Measurements from ENCODE around the gene SATB2.

SATB2 gene

DNA sequence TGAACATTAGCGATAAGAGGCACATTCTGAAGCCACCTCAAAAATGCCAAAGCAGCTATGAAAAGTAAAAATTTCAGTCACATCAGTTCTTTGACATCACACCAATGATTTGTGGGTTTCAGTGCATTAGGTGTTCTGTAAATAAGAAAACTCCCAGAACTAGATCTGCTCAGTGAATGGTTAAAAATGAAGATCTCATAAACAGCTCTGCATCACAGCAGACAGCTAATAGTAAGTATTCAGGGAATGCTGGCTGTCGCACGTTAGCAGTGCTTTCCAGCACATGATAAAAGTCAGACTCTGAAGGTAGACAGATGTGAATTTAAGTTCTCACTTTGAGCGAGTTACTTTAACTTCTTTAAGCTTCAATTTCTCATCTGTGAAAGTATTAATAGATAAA lies 154.9 kb downstream of the SATB2 start:
- H3K27ac ChIP-seq: no peak overlapping the region
- no peak for TF ChIP-seq ZFX (IDR thresholded peaks at IDR 0.05; ENCODE audit: borderline replicate concordance)
- TF ChIP-seq, protein P1, sequence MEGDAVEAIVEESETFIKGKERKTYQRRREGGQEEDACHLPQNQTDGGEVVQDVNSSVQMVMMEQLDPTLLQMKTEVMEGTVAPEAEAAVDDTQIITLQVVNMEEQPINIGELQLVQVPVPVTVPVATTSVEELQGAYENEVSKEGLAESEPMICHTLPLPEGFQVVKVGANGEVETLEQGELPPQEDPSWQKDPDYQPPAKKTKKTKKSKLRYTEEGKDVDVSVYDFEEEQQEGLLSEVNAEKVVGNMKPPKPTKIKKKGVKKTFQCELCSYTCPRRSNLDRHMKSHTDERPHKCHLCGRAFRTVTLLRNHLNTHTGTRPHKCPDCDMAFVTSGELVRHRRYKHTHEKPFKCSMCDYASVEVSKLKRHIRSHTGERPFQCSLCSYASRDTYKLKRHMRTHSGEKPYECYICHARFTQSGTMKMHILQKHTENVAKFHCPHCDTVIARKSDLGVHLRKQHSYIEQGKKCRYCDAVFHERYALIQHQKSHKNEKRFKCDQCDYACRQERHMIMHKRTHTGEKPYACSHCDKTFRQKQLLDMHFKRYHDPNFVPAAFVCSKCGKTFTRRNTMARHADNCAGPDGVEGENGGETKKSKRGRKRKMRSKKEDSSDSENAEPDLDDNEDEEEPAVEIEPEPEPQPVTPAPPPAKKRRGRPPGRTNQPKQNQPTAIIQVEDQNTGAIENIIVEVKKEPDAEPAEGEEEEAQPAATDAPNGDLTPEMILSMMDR (IDR thresholded peaks at IDR 0.05): no peak

DNA sequence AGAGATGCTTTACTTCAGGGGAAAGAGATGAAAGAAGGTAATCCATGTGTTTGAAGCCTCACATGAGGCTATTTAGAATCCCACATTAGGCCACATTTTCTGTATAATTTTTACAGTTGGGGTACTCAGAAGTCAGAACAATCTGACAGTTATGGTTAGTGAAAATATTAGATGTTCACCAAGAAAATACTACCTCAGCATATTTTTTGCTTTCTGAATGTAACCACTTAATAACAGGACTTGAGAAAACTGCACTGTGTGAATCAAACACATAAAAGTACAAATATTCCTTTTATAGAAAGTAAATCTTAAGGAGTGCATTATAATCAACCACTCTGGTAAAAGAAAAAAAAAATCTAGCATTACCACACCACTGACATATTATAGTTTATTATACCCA lies 169.3 kb downstream of the SATB2 start:
- TF ChIP-seq ZFX (IDR thresholded peaks at IDR 0.05; ENCODE audit: borderline replicate concordance): no peak
- TF ChIP-seq, protein P1 (IDR thresholded peaks at IDR 0.05): no peak
- H3K27ac ChIP-seq: no peak overlapping the region

GRCh38 chr2:199282309-199282708 lies 175.4 kb downstream of the SATB2 start:
- TF ChIP-seq ZFX (IDR thresholded peaks at IDR 0.05; ENCODE audit: borderline replicate concordance): no peak
- TF ChIP-seq, protein P1 (IDR thresholded peaks at IDR 0.05): no peak
- H3K27ac ChIP-seq: no peak overlapping the region

DNA sequence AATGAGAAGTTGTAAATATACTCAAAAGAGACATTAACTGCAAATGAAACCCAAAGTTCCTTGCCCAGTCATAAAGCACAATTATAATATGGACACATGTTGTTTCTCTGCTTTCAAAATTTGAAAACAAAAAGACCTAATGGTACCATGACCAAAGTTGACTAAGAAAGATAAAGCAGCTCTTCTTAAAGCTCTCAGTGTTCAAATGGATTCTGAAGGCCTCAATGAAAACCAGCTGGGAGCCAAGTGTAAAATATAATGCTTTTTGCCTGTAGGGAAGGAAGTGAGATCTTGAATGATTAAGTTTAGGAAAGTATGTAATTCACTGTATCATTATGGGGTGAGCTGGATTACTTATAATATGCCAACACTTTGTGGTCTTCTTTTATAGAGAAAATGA lies 178.6 kb downstream of the SATB2 start:
- TF ChIP-seq ZFX (IDR thresholded peaks at IDR 0.05; ENCODE audit: borderline replicate concordance): no peak
- TF ChIP-seq, protein P1 (IDR thresholded peaks at IDR 0.05): no peak
- no peak overlapping the region for H3K27ac ChIP-seq

GRCh38 chr2:199278099-199278498 lies 179.6 kb downstream of the SATB2 start:
- TF ChIP-seq, protein P1 (IDR thresholded peaks at IDR 0.05): no peak
- no peak for TF ChIP-seq ZFX (IDR thresholded peaks at IDR 0.05; ENCODE audit: borderline replicate concordance)

GRCh38 chr2:199273042-199273511 lies 184.7 kb downstream of the SATB2 start:
- TF ChIP-seq ZFX (IDR thresholded peaks at IDR 0.05; ENCODE audit: borderline replicate concordance): no peak
- TF ChIP-seq, protein P1 (IDR thresholded peaks at IDR 0.05): no peak
- no peak overlapping the region for H3K27ac ChIP-seq

More at GRCh38 chr2:199278099-199278498, 179.6 kb downstream of the SATB2 start:
- no peak overlapping the region for H3K27ac ChIP-seq

- no peak overlapping the region for H3K27ac ChIP-seq
Observed at GRCh38 chr2:199261936-199262335, 195.8 kb downstream of the SATB2 start.

More at GRCh38 chr2:199261936-199262335, 195.8 kb downstream of the SATB2 start:
- TF ChIP-seq ZFX (IDR thresholded peaks at IDR 0.05; ENCODE audit: borderline replicate concordance): no peak
- TF ChIP-seq, protein P1 (IDR thresholded peaks at IDR 0.05): no peak
